Middle frontal gyrus (tissue), 1 donor: ENCODE results near the gene UGT1A10.
"Not testable (repeated sequence)": the region's sequence is repeated elsewhere in the genome, so short reads cannot be mapped to it uniquely, and the experiment has no call there.

Source experiments
- DNase-seq: peaks from one replicate; pipeline ENCODE4 v3.0.0-alpha.2; 2015; ENCODE audit warnings: low spot score; ENCODE audit errors: extremely low spot score

Gene UGT1A10

GRCh38 chr2:233655043-233655442, 18.8 kb downstream of the UGT1A10 start:
- no peak for DNase-seq

- not testable (repeated sequence) for DNase-seq
Observed at GRCh38 chr2:233655943-233656342, 19.7 kb downstream of the UGT1A10 start.

GRCh38 chr2:233656443-233656842, 20.2 kb downstream of the UGT1A10 start:
- DNase-seq = no peak

GRCh38 chr2:233658610-233659009, 22.4 kb downstream of the UGT1A10 start:
- DNase-seq = no peak

GRCh38 chr2:233663911-233664310, 27.7 kb downstream of the UGT1A10 start:
- DNase-seq = no peak

GRCh38 chr2:233668605-233669260, 32.5 kb downstream of the UGT1A10 start:
- no peak for DNase-seq

- no peak for DNase-seq
Observed at GRCh38 chr2:233671290-233672161, 35.3 kb downstream of the UGT1A10 start, which contains the start of gene UGT1A9. Gene UGT1A9 (plus strand): TSS chr2:233671898. CDS start chr2:233671935, 37 bp downstream.

GRCh38 chr2:233672886-233673285, 36.6 kb downstream of the UGT1A10 start:
- no peak for DNase-seq

GRCh38 chr2:233673896-233674295, 37.6 kb downstream of the UGT1A10 start:
- no peak for DNase-seq

- DNase-seq = no peak
Observed at GRCh38 chr2:233674314-233674713, 38.1 kb downstream of the UGT1A10 start.

- DNase-seq = no peak
Observed at GRCh38 chr2:233674995-233675394, 38.7 kb downstream of the UGT1A10 start.

GRCh38 chr2:233676046-233676445, 39.8 kb downstream of the UGT1A10 start:
- DNase-seq = no peak

GRCh38 chr2:233679196-233679595, 42.9 kb downstream of the UGT1A10 start:
- DNase-seq = no peak

GRCh38 chr2:233680361-233681045, 44.3 kb downstream of the UGT1A10 start:
- DNase-seq = no peak

- DNase-seq = no peak
Observed at GRCh38 chr2:233681521-233682099, 45.4 kb downstream of the UGT1A10 start, which contains the start of gene UGT1A7. Gene UGT1A7 (plus strand): TSS chr2:233681901. CDS start chr2:233681938, 37 bp downstream.

GRCh38 chr2:233684640-233685039, 48.4 kb downstream of the UGT1A10 start:
- no peak for DNase-seq

GRCh38 chr2:233686928-233687327, 50.7 kb downstream of the UGT1A10 start:
- no peak for DNase-seq

- DNase-seq = no peak
Observed at GRCh38 chr2:233688341-233688740, 52.1 kb downstream of the UGT1A10 start.

- no peak for DNase-seq
Observed at GRCh38 chr2:233689031-233689430, 52.8 kb downstream of the UGT1A10 start.

GRCh38 chr2:233689501-233689900, 53.3 kb downstream of the UGT1A10 start:
- no peak for DNase-seq

- DNase-seq = no peak
Observed at GRCh38 chr2:233690444-233690843, 54.2 kb downstream of the UGT1A10 start.
